HG02884 (cell line): ENCODE data around the gene ASB16.
"Not testable (repeated sequence)": the region's sequence is repeated elsewhere in the genome, so short reads cannot be mapped to it uniquely, and the experiment has no call there.

Experiments used
- ATAC-seq: cut with Tn5 transposase; IDR thresholded peaks from one replicate; pipeline ENCODE4 v1.9.1; 2021; ENCODE audit warnings: mild to moderate bottlenecking, moderate library complexity; ENCODE audit not compliant: unreplicated experiment

ASB16 gene

GRCh38 chr17:44147812-44148211 lies 22.7 kb upstream of the ASB16 start:
- ATAC-seq = no peak

GRCh38 chr17:44149066-44149465 lies 21.4 kb upstream of the ASB16 start:
- not testable (repeated sequence) for ATAC-seq

- ATAC-seq = no peak
Measured at GRCh38 chr17:44149750-44150329, 20.7 kb upstream of the ASB16 start.

- no peak for ATAC-seq
Measured at GRCh38 chr17:44152875-44153274, 17.6 kb upstream of the ASB16 start.

- no peak for ATAC-seq
Measured at GRCh38 chr17:44155488-44155887, 15.0 kb upstream of the ASB16 start.

GRCh38 chr17:44159519-44160210 lies 10.8 kb upstream of the ASB16 start:
- ATAC-seq = no peak

- ATAC-seq = no peak
Measured at GRCh38 chr17:44164476-44164875, 6.0 kb upstream of the ASB16 start.

- no peak for ATAC-seq
Measured at GRCh38 chr17:44167181-44167861, 3.2 kb upstream of the ASB16 start.

- no peak for ATAC-seq
Measured at GRCh38 chr17:44170135-44170498, 387 bp upstream of the ASB16 start.

GRCh38 chr17:44171931-44172455 lies 1.5 kb downstream of the ASB16 start:
- no peak for ATAC-seq

- no peak for ATAC-seq
Measured at GRCh38 chr17:44174427-44174826, 3.9 kb downstream of the ASB16 start.

GRCh38 chr17:44176257-44176656 lies 5.8 kb downstream of the ASB16 start:
- ATAC-seq = no peak

- no peak for ATAC-seq
Measured at GRCh38 chr17:44176671-44177501, 6.4 kb downstream of the ASB16 start.

GRCh38 chr17:44177640-44178039 lies 7.1 kb downstream of the ASB16 start:
- no peak for ATAC-seq

GRCh38 chr17:44178133-44178532 lies 7.6 kb downstream of the ASB16 start:
- ATAC-seq = no peak

GRCh38 chr17:44183024-44183423 lies 12.5 kb downstream of the ASB16 start:
- ATAC-seq = no peak

- no peak for ATAC-seq
Measured at GRCh38 chr17:44184212-44184810, 13.8 kb downstream of the ASB16 start.

- ATAC-seq = peak; percentile 84
Measured at GRCh38 chr17:44186307-44187130, 16.0 kb downstream of the ASB16 start, which contains the start of gene TMUB2. Gene TMUB2, plus strand, starts transcription at chr17:44186972. Its CDS starts 737 bp downstream, at chr17:44187709.

GRCh38 chr17:44187131-44187899 lies 16.8 kb downstream of the ASB16 start:
- ATAC-seq = peak; percentile 36
